ENCODE results near the gene IL21R.

Gene IL21R

GRCh38 chr16:27374804-27375425, 27.1 kb upstream of the IL21R start:
- peak; percentile 35 for TF ChIP-seq CTCF (IDR thresholded peaks at IDR 0.05)
- H3K4me1 ChIP-seq (ENCODE audit: control insufficient read depth in 1 of 2, insufficient read depth in 1 of 2, low read depth in 1 of 2, low read length in 1 of 2): peaks cover 15 to 16% of the 10 kb centered on the region in 2 experiments
- H3K4me3 ChIP-seq (ENCODE audit: low read depth in 1 of 2, low read length in 1 of 2): peak overlapping the region; percentile 23 to 48
- no peaks in the 10 kb centered on the region for H3K27me3 ChIP-seq
- H3K27ac ChIP-seq: peak overlapping the region; percentile 53
- no peaks in the 10 kb centered on the region for H3K9me3 ChIP-seq
- H3K36me3 ChIP-seq: no peaks in the 10 kb centered on the region

GRCh38 chr16:27377666-27378485, 24.1 kb upstream of the IL21R start:
- TF ChIP-seq CTCF (IDR thresholded peaks at IDR 0.05): no peak
- no peaks in the 10 kb centered on the region for H3K9me3 ChIP-seq
- H3K27me3 ChIP-seq: no peaks in the 10 kb centered on the region
- peaks cover 15 to 16% of the 10 kb centered on the region in 2 experiments for H3K4me1 ChIP-seq (ENCODE audit: control insufficient read depth in 1 of 2, insufficient read depth in 1 of 2, low read depth in 1 of 2, low read length in 1 of 2)
- no peak overlapping the region for H3K27ac ChIP-seq
- no peak overlapping the region for H3K4me3 ChIP-seq (ENCODE audit: low read depth in 1 of 2, low read length in 1 of 2)
- H3K36me3 ChIP-seq: no peaks in the 10 kb centered on the region

DNA sequence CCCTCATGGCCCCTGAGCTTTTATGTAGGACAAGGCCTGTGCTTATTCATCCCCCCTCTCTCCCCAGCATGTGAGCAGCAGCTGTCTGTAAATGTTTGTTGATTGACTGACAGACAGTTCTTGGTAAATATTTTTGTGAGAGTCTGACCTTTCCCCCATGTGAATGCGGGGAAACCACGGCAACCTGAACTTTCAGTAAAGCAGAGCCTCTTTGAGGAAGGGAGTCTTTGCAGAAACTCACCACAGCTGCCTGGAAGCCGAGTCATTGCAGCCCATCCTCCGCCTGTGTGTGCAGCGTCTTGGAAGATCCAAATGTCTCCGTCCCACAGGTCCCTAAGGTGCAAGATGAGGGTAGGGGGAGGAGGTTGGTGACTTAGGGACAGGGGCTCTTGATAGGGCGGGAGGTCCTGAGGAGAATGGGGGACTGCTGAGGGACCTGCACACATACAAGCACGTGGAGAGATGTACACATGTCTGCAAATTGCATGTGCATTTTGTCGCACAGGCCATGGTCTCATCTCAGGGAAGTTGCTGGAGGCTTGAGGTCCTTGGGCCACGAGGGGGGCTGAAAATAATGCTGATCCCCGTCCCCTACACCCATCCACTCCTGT, 23.0 kb upstream of the IL21R start:
- Histone ChIP-seq H3K9me3 (no peaks in the 10 kb centered on the region), H3K27ac (no peak overlapping the region), H3K4me3 (ENCODE audit: low read depth in 1 of 2, low read length in 1 of 2) (no peak overlapping the region), H3K4me1 (ENCODE audit: control insufficient read depth in 1 of 2, insufficient read depth in 1 of 2, low read depth in 1 of 2, low read length in 1 of 2) (peaks cover 11 to 15% of the 10 kb centered on the region in 2 experiments), H3K27me3 (no peaks in the 10 kb centered on the region), H3K36me3 (no peaks in the 10 kb centered on the region)
- TF ChIP-seq CTCF (IDR thresholded peaks at IDR 0.05): no peak

DNA sequence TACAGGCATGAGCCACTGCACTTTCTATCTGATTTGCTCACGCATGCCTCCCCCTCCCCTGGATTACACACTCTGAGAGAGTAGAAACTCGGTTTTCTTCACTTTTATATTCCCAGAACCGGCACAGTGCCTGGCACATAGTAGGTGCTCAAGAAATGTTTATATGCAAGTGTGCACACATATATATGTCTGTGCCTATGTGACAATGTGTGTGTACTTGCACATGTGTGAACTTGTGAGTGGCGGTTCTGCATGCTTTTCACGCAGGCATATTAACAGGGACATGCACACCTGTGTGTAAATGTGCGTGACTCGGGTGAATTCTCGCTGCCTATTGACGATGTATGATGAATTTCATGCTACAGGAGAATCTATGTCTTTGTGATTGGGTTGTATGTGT, 22.1 kb upstream of the IL21R start:
- Histone ChIP-seq H3K9me3 (no peaks in the 10 kb centered on the region), H3K4me3 (ENCODE audit: low read depth in 1 of 2, low read length in 1 of 2) (no peak overlapping the region), H3K27ac (no peak overlapping the region), H3K27me3 (no peaks in the 10 kb centered on the region), H3K36me3 (no peaks in the 10 kb centered on the region), H3K4me1 (ENCODE audit: control insufficient read depth in 1 of 2, insufficient read depth in 1 of 2, low read depth in 1 of 2, low read length in 1 of 2) (peaks cover 2 to 6% of the 10 kb centered on the region in 2 experiments)
- no peak for TF ChIP-seq CTCF (IDR thresholded peaks at IDR 0.05)

GRCh38 chr16:27381236-27381635, 20.7 kb upstream of the IL21R start:
- H3K4me3 ChIP-seq (ENCODE audit: low read depth in 1 of 2, low read length in 1 of 2): no peak overlapping the region
- no peaks in the 10 kb centered on the region for H3K27me3 ChIP-seq
- TF ChIP-seq CTCF (IDR thresholded peaks at IDR 0.05): no peak
- no peak overlapping the region for H3K27ac ChIP-seq
- no peaks in the 10 kb centered on the region for H3K36me3 ChIP-seq
- H3K9me3 ChIP-seq: no peaks in the 10 kb centered on the region
- H3K4me1 ChIP-seq (ENCODE audit: control insufficient read depth in 1 of 2, insufficient read depth in 1 of 2, low read depth in 1 of 2, low read length in 1 of 2): peaks cover 0 to 6% of the 10 kb centered on the region in 2 experiments

All from neutrophil (primary cell).